SK-N-SH treated with all-trans-retinoic acid at 6 μM for 48 hours (cell line): ENCODE data around the gene NPEPL1.

Experiments
- ATAC-seq: fragments of 200-7000 bp; cut with Tn5 transposase; 3 replicates; pipeline ENCODE4 v1.9.1; 2020; ENCODE audit warnings: mild to moderate bottlenecking, moderate library complexity
- ARNTL ChIP-seq: fragments of 450-650 bp; formaldehyde crosslinking; IDR thresholded peaks from 2 replicates; pipeline ENCODE4 v1.5.0; 2020; ENCODE audit warnings: low read depth, mild to moderate bottlenecking, moderate library complexity, borderline replicate concordance
- BACH2 ChIP-seq: fragments of 250-450 bp; sonication (Bioruptor Pico); IDR thresholded peaks from 2 replicates; pipeline ENCODE4 v1.9.0; 2021; ENCODE audit warnings: mild to moderate bottlenecking, borderline replicate concordance
- CREB5 ChIP-seq: fragments of 250-450 bp; sonication (Bioruptor Pico); IDR thresholded peaks from 2 replicates; pipeline ENCODE4 v1.5.1; 2020; ENCODE audit warnings: low read depth, mild to moderate bottlenecking, moderate library complexity
- CSDC2 ChIP-seq: fragments of 250-450 bp; sonication (Bioruptor Pico); IDR thresholded peaks from 2 replicates; pipeline ENCODE4 v1.5.0; 2020; ENCODE audit warnings: mild to moderate bottlenecking, moderate library complexity
- ESRRG ChIP-seq: fragments of 250-450 bp; sonication (Bioruptor Pico); IDR thresholded peaks from 2 replicates; pipeline ENCODE4 v1.6.1; 2021; ENCODE audit warnings: mild to moderate bottlenecking
- GLIS3 ChIP-seq: fragments of 250-450 bp; sonication (Bioruptor Pico); IDR thresholded peaks from 2 replicates; pipeline ENCODE4 v1.5.0; 2020; ENCODE audit warnings: mild to moderate bottlenecking, moderate library complexity
- ISL1 ChIP-seq: fragments of 250-450 bp; sonication (Bioruptor Pico); IDR thresholded peaks from 2 replicates; pipeline ENCODE4 v2.1.2; 2022; ENCODE audit warnings: mild to moderate bottlenecking, moderate library complexity
- OSR1 ChIP-seq: fragments of 250-450 bp; sonication (Bioruptor Pico); IDR thresholded peaks from 2 replicates; pipeline ENCODE4 v1.8.0; 2022; ENCODE audit warnings: moderate library complexity, mild to moderate bottlenecking, inconsistent platforms
- PATZ1 ChIP-seq: fragments of 250-450 bp; sonication (Bioruptor Pico); IDR thresholded peaks from 2 replicates; pipeline ENCODE4 v1.8.0; 2020; ENCODE audit warnings: mild to moderate bottlenecking, moderate library complexity, borderline replicate concordance
- PPARA ChIP-seq: fragments of 250-450 bp; sonication (Bioruptor Pico); IDR thresholded peaks from 2 replicates; pipeline ENCODE4 v1.5.0; 2020; ENCODE audit warnings: mild to moderate bottlenecking, borderline replicate concordance
- SNAI2 ChIP-seq: fragments of 250-450 bp; sonication (Bioruptor Pico); IDR thresholded peaks from 2 replicates; pipeline ENCODE4 v1.5.0; 2020; ENCODE audit warnings: mild to moderate bottlenecking, moderate library complexity
- TOX ChIP-seq: fragments of 250-450 bp; sonication (Bioruptor Pico); IDR thresholded peaks from 2 replicates; pipeline ENCODE4 v1.8.0; 2021; ENCODE audit warnings: mild to moderate bottlenecking, moderate library complexity, borderline replicate concordance
- TSHZ2 ChIP-seq: fragments of 250-450 bp; sonication (Bioruptor Pico); IDR thresholded peaks from 2 replicates; pipeline ENCODE4 v1.5.0; 2020; ENCODE audit warnings: mild to moderate bottlenecking, moderate library complexity
- ZC3H10 ChIP-seq: fragments of 250-450 bp; sonication (Bioruptor Pico); IDR thresholded peaks from 2 replicates; pipeline ENCODE4 v1.5.1; 2021; ENCODE audit warnings: mild to moderate bottlenecking, moderate library complexity
- ZFP3 ChIP-seq: fragments of 250-450 bp; sonication (Bioruptor Pico); IDR thresholded peaks from 2 replicates; pipeline ENCODE4 v1.5.0; 2020; ENCODE audit warnings: mild to moderate bottlenecking, moderate library complexity
- ZFP30 ChIP-seq: fragments of 450-650 bp; formaldehyde crosslinking; IDR thresholded peaks from 2 replicates; pipeline ENCODE4 v1.5.0; 2022; ENCODE audit warnings: mild to moderate bottlenecking, moderate library complexity
- ZNF8 ChIP-seq: fragments of 450-650 bp; formaldehyde crosslinking; IDR thresholded peaks from 2 replicates; pipeline ENCODE4 v1.5.0; 2020; ENCODE audit warnings: mild to moderate bottlenecking, moderate library complexity
- TF ChIP-seq, protein P1 (sequence below): fragments of 250-450 bp; sonication (Bioruptor Pico); IDR thresholded peaks from 2 replicates; pipeline ENCODE4 v1.5.1; 2021; ENCODE audit warnings: mild to moderate bottlenecking, moderate library complexity

NPEPL1 gene

DNA sequence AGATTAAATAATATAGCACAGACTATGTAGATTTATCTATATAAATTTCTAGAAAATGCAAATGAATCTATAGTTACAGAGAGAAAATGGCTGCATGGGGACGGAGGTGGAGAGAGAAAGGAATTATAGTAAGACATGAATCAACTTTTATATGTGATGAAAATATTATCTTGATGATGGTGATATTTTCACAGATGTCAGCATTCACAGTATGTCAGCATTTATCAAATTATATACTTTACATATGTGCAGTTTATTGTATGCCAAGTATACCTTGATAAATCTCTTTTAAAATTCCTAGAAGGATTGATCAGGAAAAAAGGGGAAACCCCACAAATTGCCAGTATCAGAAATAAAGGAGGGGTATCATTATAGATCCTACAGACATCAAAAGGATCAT is 44.6 kb downstream of the NPEPL1 start (continued):
- TF ChIP-seq CREB5, result no peak

DNA sequence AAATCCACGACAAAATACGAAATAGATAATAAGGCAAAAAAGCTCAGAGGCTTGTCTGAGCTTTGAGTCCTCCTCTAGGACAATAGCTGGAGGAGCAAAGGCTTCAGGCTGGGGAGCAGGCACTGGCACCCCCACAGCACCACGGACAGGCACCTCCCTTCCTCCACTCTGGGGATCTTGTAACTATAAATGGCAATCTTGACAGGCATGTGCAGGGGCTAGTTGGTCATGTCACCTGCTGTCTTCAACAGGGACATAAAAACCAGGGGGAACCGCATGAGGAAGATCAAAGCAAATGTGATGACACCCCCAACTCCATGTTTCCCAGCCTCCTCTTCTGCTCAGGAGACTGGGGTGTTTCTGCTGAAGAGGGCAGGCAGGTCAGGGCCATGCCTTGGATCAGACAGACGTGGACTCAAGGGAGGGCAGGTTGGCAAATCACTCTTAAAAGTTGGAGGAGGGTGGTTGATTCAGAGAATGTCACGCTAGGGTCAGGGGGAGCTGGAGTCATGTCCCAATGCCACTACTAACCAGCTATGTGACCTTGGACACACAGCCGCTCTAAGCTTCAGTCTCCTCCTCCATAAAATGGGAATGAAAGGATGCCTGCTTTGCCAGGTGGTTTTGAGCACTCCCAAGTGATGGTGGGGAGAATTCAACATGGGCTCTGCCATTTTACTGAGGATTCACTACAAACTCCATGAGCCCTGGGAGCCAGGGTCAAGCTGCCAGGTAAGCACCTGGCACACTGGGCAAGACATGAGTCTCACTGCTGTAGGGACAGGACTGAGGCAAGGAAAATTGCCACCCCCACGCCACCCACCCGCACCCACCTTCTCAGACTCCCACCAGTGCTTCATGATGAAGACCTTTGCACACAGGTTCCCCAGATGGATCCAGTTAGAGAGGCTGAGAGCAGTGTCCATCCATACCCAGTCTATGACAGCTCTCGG is 48.0 kb downstream of the NPEPL1 start:
- no peak for TF ChIP-seq ISL1 (CRISPR knock-in tag)
- TF ChIP-seq CSDC2, result no peak
- no peak for TF ChIP-seq CREB5
- TF ChIP-seq OSR1, result no peak
- no peak for TF ChIP-seq ZFP3 (CRISPR knock-in tag)
- no peak for TF ChIP-seq BACH2 (CRISPR knock-in tag)
- TF ChIP-seq ZC3H10 (CRISPR knock-in tag), result no peak
- no peak for TF ChIP-seq TOX (CRISPR knock-in tag)
- TF ChIP-seq, protein P1, sequence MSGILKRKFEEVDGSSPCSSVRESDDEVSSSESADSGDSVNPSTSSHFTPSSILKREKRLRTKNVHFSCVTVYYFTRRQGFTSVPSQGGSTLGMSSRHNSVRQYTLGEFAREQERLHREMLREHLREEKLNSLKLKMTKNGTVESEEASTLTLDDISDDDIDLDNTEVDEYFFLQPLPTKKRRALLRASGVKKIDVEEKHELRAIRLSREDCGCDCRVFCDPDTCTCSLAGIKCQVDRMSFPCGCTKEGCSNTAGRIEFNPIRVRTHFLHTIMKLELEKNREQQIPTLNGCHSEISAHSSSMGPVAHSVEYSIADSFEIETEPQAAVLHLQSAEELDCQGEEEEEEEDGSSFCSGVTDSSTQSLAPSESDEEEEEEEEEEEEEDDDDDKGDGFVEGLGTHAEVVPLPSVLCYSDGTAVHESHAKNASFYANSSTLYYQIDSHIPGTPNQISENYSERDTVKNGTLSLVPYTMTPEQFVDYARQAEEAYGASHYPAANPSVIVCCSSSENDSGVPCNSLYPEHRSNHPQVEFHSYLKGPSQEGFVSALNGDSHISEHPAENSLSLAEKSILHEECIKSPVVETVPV (CRISPR knock-in tag), result no peak
- no peak for ATAC-seq

DNA sequence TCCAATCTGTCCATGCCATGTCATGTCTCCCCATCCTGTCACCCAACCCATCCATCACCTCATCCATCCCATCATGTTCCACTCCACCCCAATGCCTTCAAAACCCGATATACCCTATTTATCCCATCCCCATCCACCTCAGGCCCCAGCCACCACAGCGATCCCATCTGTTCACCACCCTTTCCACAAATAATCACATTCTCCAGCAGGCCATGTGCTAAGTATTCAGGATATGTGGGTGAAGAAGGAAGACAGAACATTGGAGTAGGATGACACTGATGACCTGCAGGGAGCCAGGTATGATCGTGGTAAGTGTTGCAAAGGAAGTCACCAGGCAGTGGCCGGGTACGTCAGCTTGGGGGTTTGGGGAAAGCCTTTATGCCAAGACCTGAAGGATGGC is 48.8 kb downstream of the NPEPL1 start:
- TF ChIP-seq ARNTL (CRISPR knock-in tag) (no peak), ZFP30 (CRISPR knock-in tag) (no peak), OSR1 (no peak), GLIS3 (CRISPR knock-in tag) (no peak), TOX (CRISPR knock-in tag) (no peak), PPARA (CRISPR knock-in tag) (no peak), ZFP3 (CRISPR knock-in tag) (no peak), ESRRG (CRISPR knock-in tag) (no peak), TSHZ2 (no peak)
- no peak for ATAC-seq

DNA sequence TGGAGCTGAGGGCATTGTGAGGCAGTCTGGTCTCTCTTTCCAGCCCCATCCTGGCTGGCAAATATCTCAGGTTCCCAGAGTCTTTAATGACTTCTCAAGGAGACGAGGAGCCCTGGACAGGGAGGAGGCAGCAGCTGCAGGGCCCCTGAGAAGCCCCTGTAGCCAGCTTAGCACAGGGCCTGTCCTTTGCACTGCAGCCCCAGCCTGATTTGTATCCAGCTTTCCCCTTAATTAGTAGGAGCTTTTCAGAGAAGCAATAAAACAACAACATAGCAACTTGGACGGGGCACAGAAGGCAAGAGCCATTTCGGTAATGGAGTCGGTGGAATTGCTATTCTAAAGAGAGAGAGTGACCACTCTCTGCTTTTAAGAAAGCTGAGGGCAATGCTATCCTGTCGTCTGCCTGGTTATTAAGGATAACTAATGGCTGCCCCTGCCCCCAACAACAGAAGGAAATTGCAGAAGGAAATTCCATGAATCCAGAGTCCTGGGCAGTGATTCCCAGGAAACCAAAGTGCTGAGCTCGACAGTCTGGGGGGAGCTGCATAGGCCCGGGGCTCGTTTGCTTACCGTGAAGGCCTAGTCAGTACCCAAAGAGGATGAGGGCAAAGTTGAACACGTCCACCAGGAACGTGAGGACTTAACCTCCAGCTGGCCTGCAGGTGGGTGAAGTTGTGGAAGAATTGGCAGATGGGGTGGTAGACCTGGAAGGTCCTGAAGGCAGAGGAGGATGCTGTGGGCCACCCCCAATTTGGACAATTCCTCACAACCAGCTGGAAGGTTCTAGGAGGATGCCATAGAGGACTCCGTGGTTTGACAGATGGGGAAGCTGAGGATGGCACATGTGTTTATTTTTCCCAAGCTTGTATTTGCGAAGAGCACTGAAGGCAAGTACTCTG is 50.3 kb downstream of the NPEPL1 start:
- TF ChIP-seq ZC3H10 (CRISPR knock-in tag), result no peak
- no peak for ATAC-seq

DNA sequence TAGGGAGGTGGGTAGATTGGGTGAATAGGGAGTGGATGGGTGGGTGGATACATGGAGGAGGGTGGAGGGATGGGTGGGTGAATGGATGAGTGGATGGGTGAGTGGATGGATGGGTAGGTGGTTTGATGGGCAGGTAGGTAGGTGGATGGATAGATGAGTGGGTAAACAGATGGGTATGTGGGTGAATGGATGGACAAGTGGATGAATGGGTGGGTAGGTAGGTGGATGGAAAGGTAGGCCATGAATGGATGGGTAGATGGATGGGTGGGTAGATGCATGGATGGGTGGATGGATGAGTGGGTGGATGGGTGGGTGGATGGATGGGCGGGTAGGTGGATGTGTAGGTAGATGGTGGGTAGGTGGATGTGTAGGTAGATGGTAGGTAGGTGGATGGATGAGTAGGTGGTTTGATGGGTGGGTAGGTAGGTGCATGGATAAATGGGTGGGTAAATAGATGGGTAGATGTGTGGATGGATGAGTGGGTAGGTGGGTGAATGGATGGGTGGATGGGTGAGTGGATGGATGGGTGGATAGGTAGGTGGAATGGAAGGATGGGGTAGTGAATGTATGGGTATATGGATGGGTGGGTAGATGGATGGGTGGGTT is 51.4 kb downstream of the NPEPL1 start:
- no peak for ATAC-seq
- no peak for TF ChIP-seq ZFP30 (CRISPR knock-in tag)
- no peak for TF ChIP-seq SNAI2 (CRISPR knock-in tag)
- TF ChIP-seq ZNF8 (CRISPR knock-in tag), result no peak
- no peak for TF ChIP-seq PATZ1 (CRISPR knock-in tag)
- TF ChIP-seq OSR1, result no peak
- no peak for TF ChIP-seq CREB5
- TF ChIP-seq BACH2 (CRISPR knock-in tag), result no peak
